Measurements from ENCODE around the gene TNIP2. TPM values are rescaled to one million over a fixed set of nuclear protein-coding genes. Genes with fewer than 3 reads are reported as not detected.
A peak's percentile ranks its signal among the peaks of the same experiment; 100 is the strongest.

TNIP2 gene
- total and polyA plus RNA-seq, 2 of the 13 experiments (the other 11 are each of a cell fraction or from before 2014, with no cell fraction given): 25.6 to 38.0 TPM

DNA sequence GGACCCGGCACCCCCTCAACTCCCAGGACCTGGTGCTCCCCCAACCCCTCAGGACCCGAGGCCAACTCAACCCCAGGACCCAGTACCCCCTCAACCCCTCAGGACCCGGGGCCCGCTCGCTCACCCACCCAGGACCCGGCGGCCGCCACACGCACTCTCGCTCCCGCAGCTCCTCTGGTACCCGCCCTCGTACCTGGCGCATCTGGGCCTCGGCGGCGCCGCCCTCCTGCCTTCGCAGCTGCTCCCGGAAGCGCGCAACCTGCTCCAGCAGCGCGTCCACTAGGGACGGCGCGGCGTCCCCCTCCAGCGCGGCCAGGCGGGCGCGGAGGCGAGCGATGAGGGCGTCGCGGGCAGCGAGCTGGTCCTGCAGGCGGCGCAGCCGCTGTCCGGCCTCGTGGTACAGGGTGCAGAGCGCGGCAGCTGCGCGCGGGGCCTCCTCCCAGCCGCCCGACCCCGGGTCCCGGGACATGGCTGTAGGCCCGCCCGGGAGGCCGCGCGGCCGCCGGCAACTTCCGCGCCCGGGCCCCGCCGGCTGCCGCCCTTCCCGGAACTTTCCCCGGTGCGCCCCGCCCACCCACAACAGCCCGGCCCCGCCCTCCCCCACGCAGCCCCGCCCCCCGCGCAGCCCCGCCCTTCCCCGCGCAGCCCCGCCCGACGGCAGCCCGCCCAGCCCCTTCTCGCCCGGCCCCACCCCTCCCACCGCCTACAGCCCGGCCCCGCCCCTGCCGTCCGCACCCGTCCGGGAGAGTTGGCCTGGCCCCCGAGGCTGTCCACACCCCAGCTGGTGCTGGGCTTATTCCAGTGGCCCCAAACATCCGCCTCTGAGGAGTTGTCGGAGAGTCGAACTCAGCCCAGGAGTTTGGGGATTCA, at the start of gene TNIP2 (continued):
- TF ChIP-seq NPAS2 (CRISPR knock-in tag; IDR thresholded peaks at IDR 0.05; ENCODE audit: borderline replicate concordance) (no peak), HMG20A (CRISPR knock-in tag; IDR thresholded peaks at IDR 0.05; ENCODE audit: borderline replicate concordance) (no peak), ZNF3 (CRISPR knock-in tag; IDR thresholded peaks at IDR 0.05) (no peak), ZNF367 (CRISPR knock-in tag; IDR thresholded peaks at IDR 0.05; ENCODE audit: borderline replicate concordance) (no peak), ZNF180 (CRISPR knock-in tag; IDR thresholded peaks at IDR 0.05; ENCODE audit: borderline replicate concordance, low read depth) (no peak), ZSCAN29 (CRISPR knock-in tag; conservative IDR thresholded peaks at IDR 0.05) (no peak), SOX13 (IDR thresholded peaks at IDR 0.05) (no peak), SOX13 (CRISPR knock-in tag; conservative IDR thresholded peaks at IDR 0.05 in 1 of 2, IDR thresholded peaks at IDR 0.05 in 1 of 2) (peak in 1 of 2 experiments; percentile 25; a peak in 1 of 4 replicates), GZF1 (CRISPR knock-in tag; IDR thresholded peaks at IDR 0.05) (no peak), ATAD3A (CRISPR knock-in tag; IDR thresholded peaks at IDR 0.05) (no peak), ZNF556 (CRISPR knock-in tag; IDR thresholded peaks at IDR 0.05; ENCODE audit: borderline replicate concordance) (no peak), MEF2D (CRISPR knock-in tag; IDR thresholded peaks at IDR 0.05) (no peak)
- TF ChIP-seq, protein P1, sequence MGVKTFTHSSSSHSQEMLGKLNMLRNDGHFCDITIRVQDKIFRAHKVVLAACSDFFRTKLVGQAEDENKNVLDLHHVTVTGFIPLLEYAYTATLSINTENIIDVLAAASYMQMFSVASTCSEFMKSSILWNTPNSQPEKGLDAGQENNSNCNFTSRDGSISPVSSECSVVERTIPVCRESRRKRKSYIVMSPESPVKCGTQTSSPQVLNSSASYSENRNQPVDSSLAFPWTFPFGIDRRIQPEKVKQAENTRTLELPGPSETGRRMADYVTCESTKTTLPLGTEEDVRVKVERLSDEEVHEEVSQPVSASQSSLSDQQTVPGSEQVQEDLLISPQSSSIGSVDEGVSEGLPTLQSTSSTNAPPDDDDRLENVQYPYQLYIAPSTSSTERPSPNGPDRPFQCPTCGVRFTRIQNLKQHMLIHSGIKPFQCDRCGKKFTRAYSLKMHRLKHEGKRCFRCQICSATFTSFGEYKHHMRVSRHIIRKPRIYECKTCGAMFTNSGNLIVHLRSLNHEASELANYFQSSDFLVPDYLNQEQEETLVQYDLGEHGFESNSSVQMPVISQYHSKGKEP (CRISPR knock-in tag; IDR thresholded peaks at IDR 0.05): no peak
- TF ChIP-seq, protein P2, sequence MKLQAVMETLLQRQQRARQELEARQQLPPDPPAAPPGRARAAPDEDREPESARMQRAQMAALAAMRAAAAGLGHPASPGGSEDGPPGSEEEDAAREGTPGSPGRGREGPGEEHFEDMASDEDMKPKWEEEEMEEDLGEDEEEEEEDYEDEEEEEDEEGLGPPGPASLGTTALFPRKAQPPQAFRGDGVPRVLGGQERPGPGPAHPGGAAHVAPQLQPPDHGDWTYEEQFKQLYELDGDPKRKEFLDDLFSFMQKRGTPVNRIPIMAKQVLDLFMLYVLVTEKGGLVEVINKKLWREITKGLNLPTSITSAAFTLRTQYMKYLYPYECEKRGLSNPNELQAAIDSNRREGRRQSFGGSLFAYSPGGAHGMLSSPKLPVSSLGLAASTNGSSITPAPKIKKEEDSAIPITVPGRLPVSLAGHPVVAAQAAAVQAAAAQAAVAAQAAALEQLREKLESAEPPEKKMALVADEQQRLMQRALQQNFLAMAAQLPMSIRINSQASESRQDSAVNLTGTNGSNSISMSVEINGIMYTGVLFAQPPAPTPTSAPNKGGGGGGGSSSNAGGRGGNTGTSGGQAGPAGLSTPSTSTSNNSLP (IDR thresholded peaks at IDR 0.05; ENCODE audit: low read depth, low read length): no peak
- TF ChIP-seq, protein P3, sequence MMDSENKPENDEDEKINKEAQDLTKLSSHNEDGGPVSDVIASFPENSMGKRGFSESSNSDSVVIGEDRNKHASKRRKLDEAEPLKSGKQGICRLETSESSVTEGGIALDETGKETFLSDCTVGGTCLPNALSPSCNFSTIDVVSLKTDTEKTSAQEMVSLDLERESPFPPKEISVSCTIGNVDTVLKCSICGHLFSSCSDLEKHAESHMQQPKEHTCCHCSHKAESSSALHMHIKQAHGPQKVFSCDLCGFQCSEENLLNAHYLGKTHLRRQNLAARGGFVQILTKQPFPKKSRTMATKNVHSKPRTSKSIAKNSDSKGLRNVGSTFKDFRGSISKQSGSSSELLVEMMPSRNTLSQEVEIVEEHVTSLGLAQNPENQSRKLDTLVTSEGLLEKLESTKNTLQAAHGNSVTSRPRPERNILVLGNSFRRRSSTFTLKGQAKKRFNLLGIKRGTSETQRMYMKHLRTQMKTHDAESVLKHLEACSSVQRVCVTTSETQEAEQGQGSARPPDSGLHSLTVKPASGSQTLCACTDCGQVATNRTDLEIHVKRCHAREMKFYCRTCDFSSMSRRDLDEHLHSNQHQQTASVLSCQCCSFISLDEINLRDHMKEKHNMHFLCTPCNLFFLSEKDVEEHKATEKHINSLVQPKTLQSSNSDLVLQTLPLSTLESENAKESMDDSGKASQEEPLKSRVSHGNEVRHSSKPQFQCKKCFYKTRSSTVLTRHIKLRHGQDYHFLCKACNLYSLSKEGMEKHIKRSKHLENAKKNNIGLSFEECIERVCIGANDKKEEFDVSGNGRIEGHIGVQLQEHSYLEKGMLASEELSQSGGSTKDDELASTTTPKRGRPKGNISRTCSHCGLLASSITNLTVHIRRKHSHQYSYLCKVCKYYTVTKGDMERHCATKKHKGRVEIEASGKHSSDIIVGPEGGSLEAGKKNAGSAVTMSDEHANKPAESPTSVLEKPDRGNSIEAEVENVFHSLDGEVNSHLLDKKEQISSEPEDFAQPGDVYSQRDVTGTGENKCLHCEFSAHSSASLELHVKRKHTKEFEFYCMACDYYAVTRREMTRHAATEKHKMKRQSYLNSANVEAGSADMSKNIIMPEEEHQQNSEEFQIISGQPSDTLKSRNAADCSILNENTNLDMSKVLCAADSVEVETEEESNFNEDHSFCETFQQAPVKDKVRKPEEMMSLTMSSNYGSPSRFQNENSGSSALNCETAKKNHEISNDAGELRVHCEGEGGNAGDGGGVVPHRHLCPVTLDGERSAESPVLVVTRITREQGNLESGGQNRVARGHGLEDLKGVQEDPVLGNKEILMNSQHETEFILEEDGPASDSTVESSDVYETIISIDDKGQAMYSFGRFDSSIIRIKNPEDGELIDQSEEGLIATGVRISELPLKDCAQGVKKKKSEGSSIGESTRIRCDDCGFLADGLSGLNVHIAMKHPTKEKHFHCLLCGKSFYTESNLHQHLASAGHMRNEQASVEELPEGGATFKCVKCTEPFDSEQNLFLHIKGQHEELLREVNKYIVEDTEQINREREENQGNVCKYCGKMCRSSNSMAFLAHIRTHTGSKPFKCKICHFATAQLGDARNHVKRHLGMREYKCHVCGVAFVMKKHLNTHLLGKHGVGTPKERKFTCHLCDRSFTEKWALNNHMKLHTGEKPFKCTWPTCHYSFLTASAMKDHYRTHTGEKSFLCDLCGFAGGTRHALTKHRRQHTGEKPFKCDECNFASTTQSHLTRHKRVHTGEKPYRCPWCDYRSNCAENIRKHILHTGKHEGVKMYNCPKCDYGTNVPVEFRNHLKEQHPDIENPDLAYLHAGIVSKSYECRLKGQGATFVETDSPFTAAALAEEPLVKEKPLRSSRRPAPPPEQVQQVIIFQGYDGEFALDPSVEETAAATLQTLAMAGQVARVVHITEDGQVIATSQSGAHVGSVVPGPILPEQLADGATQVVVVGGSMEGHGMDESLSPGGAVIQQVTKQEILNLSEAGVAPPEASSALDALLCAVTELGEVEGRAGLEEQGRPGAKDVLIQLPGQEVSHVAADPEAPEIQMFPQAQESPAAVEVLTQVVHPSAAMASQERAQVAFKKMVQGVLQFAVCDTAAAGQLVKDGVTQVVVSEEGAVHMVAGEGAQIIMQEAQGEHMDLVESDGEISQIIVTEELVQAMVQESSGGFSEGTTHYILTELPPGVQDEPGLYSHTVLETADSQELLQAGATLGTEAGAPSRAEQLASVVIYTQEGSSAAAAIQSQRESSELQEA (CRISPR knock-in tag; IDR thresholded peaks at IDR 0.05; ENCODE audit: not compliant biosample characterization): no peak
- TF ChIP-seq, protein P4, sequence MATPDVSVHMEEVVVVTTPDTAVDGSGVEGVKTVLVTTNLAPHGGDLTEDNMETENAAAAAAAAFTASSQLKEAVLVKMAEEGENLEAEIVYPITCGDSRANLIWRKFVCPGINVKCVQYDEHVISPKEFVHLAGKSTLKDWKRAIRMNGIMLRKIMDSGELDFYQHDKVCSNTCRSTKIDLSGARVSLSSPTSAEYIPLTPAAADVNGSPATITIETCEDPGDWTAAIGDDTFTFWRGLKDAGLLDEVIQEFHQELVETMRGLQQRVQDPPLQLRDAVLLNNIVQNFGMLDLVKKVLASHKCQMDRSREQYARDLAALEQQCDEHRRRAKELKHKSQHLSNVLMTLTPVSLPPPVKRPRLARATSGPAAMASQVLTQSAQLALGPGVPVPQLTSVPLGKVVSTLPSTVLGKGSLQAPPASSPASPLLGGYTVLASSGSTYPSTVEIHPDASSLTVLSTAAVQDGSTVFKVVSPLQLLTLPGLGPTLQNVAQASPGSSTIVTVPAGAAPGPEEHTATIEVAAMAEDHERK (CRISPR knock-in tag; IDR thresholded peaks at IDR 0.05; ENCODE audit: low read depth): no peak
